Suprapubic skin (tissue), 4 donors: ENCODE data around the gene ACAD9.

Source experiments
- EP300 ChIP-seq: sonication (generic); formaldehyde crosslinking; IDR thresholded peaks from one replicate; pipeline ENCODE4 v1.6.1; 2017; ENCODE audit warnings: antibody characterized with exemption
- POLR2A ChIP-seq, 2 donors: fragments of 450-650 bp; IDR thresholded peaks; one replicate each; pipeline ENCODE4 v1.6.1; 2017; ENCODE audit warnings: antibody characterized with exemption in 2 of 2, mild to moderate bottlenecking in 2 of 2, moderate library complexity in 2 of 2
- POLR2AphosphoS5 ChIP-seq, 3 donors: sonication (generic); formaldehyde crosslinking; IDR thresholded peaks; one replicate each; pipeline ENCODE4 v1.6.1; 2017; ENCODE audit warnings: antibody characterized with exemption in 3 of 3
- TF ChIP-seq, protein P1 (sequence below), 2 donors: fragments of 200-600 bp in 1 of 2; fragments of 450-650 bp in 1 of 2; sonication (generic) in 1 of 2; IDR thresholded peaks; one replicate each; pipeline ENCODE4 v1.5.1; 2016 to 2019; ENCODE audit warnings: antibody characterized with exemption in 2 of 2, mild to moderate bottlenecking in 1 of 2, moderate library complexity in 1 of 2

DNA sequence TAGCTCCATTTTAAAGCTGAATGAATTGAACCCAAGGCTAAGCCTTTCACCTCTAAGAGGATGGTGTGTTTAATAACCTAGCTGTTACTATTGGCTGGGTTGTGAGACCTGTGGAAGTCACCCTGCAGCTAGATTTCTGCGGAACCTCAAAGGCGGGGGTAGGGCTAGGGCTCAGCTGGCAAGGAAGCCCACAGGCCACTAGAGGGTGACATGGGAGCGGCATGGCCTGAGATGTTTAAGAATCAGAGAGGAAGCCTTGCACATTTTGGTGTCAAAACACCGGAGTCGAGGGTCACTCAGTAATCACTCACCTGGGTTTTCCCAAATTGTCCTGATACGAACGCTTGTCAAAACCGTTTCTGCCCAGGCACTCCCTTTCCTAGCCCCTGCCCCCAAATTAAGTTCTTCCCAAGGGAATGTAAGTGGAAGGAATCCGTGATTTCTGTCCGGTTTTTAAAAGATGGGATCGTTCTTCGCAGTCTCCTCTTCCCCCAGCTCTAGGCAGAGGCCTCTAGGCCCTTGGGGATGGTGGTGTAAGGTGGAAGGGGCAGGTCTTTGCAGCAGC, 3.8 kb upstream of the ACAD9 start:
- TF ChIP-seq, protein P1, sequence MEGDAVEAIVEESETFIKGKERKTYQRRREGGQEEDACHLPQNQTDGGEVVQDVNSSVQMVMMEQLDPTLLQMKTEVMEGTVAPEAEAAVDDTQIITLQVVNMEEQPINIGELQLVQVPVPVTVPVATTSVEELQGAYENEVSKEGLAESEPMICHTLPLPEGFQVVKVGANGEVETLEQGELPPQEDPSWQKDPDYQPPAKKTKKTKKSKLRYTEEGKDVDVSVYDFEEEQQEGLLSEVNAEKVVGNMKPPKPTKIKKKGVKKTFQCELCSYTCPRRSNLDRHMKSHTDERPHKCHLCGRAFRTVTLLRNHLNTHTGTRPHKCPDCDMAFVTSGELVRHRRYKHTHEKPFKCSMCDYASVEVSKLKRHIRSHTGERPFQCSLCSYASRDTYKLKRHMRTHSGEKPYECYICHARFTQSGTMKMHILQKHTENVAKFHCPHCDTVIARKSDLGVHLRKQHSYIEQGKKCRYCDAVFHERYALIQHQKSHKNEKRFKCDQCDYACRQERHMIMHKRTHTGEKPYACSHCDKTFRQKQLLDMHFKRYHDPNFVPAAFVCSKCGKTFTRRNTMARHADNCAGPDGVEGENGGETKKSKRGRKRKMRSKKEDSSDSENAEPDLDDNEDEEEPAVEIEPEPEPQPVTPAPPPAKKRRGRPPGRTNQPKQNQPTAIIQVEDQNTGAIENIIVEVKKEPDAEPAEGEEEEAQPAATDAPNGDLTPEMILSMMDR (IDR thresholded peaks at IDR 0.05): peak in 1 of 2 donors; percentile 28
- no peak for TF ChIP-seq POLR2A (IDR thresholded peaks at IDR 0.05)
- TF ChIP-seq POLR2AphosphoS5 (IDR thresholded peaks at IDR 0.05): no peak
- no peak for TF ChIP-seq EP300
